Measurements from ENCODE around the gene NUP98.

GRCh38 chr11:3707176-3707575 is 90.2 kb downstream of the NUP98 start:
- TF ChIP-seq, protein P1, sequence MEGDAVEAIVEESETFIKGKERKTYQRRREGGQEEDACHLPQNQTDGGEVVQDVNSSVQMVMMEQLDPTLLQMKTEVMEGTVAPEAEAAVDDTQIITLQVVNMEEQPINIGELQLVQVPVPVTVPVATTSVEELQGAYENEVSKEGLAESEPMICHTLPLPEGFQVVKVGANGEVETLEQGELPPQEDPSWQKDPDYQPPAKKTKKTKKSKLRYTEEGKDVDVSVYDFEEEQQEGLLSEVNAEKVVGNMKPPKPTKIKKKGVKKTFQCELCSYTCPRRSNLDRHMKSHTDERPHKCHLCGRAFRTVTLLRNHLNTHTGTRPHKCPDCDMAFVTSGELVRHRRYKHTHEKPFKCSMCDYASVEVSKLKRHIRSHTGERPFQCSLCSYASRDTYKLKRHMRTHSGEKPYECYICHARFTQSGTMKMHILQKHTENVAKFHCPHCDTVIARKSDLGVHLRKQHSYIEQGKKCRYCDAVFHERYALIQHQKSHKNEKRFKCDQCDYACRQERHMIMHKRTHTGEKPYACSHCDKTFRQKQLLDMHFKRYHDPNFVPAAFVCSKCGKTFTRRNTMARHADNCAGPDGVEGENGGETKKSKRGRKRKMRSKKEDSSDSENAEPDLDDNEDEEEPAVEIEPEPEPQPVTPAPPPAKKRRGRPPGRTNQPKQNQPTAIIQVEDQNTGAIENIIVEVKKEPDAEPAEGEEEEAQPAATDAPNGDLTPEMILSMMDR (conservative IDR thresholded peaks at IDR 0.05; ENCODE audit: low read depth, low read length), result no peak
- TF ChIP-seq EZH2 (IDR thresholded peaks at IDR 0.05; ENCODE audit: low read length, unreplicated experiment), result no peak
- no peak for TF ChIP-seq EZH2phosphoT487 (IDR thresholded peaks at IDR 0.05; ENCODE audit: borderline replicate concordance, low read length)
